ENCODE measurements around the gene STX7.

The STX7 gene

DNA sequence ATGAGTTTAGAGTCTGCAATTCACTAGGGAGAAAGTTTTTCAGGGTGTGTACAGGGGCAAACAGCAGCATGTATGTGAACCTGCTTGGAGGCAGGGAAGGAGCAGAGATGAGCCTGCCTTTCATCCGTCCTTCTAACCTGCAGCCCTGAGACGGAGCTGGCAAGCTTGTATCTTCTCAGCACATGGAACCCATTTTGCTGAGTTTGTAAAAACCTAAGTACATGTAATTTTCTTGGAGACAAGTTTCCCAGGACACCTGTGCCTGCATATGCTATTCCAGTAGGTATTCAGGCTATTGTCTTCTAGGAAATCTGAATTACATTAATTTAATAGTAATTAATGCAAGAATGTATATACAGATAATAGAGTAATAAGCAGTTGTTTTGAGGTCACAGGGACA lies 82.8 kb downstream of the STX7 start:
- no peaks in the 10 kb centered on the region for H3K36me3 ChIP-seq
- H3K27me3 ChIP-seq, result peaks cover 7% of the 10 kb centered on the region
- H3K9me3 ChIP-seq, result no peaks in the 10 kb centered on the region
- no peak overlapping the region for H3K27ac ChIP-seq
- H3K4me3 ChIP-seq (ENCODE audit: low read depth in 1 of 2, low read length in 1 of 2), result no peak overlapping the region
- H3K4me1 ChIP-seq (ENCODE audit: control insufficient read depth in 1 of 2, insufficient read depth in 1 of 2, low read depth in 1 of 2, low read length in 1 of 2), result no peaks in the 10 kb centered on the region
- TF ChIP-seq, protein P1, sequence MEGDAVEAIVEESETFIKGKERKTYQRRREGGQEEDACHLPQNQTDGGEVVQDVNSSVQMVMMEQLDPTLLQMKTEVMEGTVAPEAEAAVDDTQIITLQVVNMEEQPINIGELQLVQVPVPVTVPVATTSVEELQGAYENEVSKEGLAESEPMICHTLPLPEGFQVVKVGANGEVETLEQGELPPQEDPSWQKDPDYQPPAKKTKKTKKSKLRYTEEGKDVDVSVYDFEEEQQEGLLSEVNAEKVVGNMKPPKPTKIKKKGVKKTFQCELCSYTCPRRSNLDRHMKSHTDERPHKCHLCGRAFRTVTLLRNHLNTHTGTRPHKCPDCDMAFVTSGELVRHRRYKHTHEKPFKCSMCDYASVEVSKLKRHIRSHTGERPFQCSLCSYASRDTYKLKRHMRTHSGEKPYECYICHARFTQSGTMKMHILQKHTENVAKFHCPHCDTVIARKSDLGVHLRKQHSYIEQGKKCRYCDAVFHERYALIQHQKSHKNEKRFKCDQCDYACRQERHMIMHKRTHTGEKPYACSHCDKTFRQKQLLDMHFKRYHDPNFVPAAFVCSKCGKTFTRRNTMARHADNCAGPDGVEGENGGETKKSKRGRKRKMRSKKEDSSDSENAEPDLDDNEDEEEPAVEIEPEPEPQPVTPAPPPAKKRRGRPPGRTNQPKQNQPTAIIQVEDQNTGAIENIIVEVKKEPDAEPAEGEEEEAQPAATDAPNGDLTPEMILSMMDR (IDR thresholded peaks at IDR 0.05), result no peak

DNA sequence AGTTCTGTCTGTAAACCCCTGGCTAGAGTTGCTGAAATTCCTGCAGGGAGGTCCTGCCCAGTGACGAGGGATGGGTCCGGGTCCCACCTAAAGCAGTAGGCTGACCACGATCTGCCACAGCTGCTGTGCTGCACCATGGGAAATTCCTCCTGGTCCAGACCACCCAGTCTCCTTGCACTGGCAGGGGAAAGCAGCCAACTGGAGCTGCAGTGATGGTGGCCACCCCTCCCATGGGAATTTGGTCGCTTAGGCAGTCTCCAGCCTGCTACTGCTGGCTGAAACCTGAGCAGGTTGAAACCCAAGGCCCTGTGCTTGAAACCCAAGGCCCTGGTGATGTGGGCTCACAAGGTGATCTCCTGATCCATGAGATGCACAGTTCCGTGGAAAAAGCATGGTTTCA lies 87.7 kb downstream of the STX7 start:
- H3K4me1 ChIP-seq (ENCODE audit: control insufficient read depth in 1 of 2, insufficient read depth in 1 of 2, low read depth in 1 of 2, low read length in 1 of 2), result no peaks in the 10 kb centered on the region
- H3K27ac ChIP-seq, result no peak overlapping the region
- H3K36me3 ChIP-seq, result no peaks in the 10 kb centered on the region
- TF ChIP-seq, protein P1 (IDR thresholded peaks at IDR 0.05), result no peak
- no peaks in the 10 kb centered on the region for H3K27me3 ChIP-seq
- H3K4me3 ChIP-seq (ENCODE audit: low read depth in 1 of 2, low read length in 1 of 2), result no peak overlapping the region
- H3K9me3 ChIP-seq, result no peaks in the 10 kb centered on the region

DNA sequence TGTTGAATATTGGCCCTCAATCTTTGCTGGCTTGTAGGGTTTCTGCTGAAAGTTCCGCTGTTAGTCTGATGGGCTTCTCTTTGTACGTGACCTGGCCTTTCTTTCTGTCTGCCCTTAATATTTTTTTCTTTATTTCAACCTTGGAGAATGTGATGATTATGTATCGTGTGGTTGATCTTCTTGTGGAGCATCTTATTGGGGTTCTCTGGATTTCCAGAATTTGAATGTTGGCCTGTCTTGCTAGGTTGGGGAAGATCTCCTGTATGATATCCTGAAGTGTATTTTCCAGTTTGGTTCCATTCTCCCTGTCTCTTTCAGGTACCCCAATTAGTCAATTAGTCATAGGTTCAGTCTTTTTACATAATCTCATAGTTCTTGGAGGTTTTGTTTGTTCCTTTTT lies 89.1 kb downstream of the STX7 start:
- H3K27me3 ChIP-seq, result no peaks in the 10 kb centered on the region
- no peaks in the 10 kb centered on the region for H3K36me3 ChIP-seq
- H3K4me3 ChIP-seq (ENCODE audit: low read depth in 1 of 2, low read length in 1 of 2), result no peak overlapping the region
- TF ChIP-seq, protein P1 (IDR thresholded peaks at IDR 0.05), result no peak
- no peak overlapping the region for H3K27ac ChIP-seq
- H3K4me1 ChIP-seq (ENCODE audit: control insufficient read depth in 1 of 2, insufficient read depth in 1 of 2, low read depth in 1 of 2, low read length in 1 of 2), result no peaks in the 10 kb centered on the region
- H3K9me3 ChIP-seq, result no peaks in the 10 kb centered on the region

DNA sequence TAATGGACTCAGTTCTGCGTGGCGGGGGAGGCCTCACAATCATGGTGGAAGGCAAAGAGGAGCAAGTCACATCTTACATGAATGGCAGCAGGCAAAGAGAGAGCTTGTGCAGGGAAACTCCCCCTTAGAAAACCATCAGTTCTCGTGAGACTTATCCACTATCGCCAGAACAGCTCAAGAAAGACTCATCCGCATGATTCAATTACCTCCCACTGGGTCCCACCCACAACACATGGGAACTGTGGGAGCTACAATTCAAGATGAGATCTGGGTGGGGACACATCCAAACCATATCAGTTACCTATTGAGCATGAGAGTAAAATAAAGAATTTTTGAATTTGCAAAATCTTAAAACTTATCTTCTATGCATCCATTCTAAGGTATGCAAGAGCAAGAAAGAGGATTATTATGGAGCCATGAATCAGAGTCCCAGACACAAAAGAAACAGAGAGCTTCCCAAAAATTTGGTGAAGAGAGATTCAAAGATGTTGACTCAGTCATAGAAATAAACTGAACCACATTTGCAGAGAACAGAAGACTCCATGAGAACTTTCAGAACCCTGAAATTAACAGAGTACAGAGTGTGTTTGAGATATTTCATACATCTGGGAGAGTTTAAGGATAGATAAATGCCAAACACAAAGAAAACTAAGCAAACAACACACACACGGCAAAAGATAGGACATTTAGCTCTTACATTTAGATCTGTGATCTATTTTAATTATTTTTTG lies 94.5 kb downstream of the STX7 start:
- Histone ChIP-seq H3K9me3 (no peaks in the 10 kb centered on the region), H3K4me3 (ENCODE audit: low read depth in 1 of 2, low read length in 1 of 2) (no peak overlapping the region), H3K27me3 (no peaks in the 10 kb centered on the region), H3K27ac (no peak overlapping the region), H3K4me1 (ENCODE audit: control insufficient read depth in 1 of 2, insufficient read depth in 1 of 2, low read depth in 1 of 2, low read length in 1 of 2) (no peaks in the 10 kb centered on the region), H3K36me3 (no peaks in the 10 kb centered on the region)
- TF ChIP-seq, protein P1 (IDR thresholded peaks at IDR 0.05), result no peak

DNA sequence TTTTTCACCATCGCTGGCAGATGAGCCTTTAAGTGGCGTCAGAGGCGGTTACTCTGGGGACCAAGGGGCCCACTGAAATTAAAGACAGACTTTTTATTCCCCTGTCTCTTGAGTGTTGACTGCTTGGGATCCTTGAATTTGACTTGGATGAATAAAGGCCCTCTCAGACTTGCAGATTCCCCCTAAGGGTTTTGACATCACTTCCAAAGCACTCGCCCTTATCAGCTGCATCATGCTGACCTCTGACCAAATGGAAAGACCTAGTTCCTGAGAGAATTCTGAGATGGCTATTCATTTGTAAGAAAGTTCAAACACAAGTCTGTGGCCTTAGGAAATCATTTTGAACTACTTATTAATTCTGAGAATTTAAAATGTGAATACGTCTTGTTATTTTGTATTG lies 98.2 kb downstream of the STX7 start:
- TF ChIP-seq, protein P1 (IDR thresholded peaks at IDR 0.05), result no peak
- H3K36me3 ChIP-seq, result no peaks in the 10 kb centered on the region
- no peak overlapping the region for H3K4me3 ChIP-seq (ENCODE audit: low read depth in 1 of 2, low read length in 1 of 2)
- H3K27ac ChIP-seq, result no peak overlapping the region
- no peaks in the 10 kb centered on the region for H3K27me3 ChIP-seq
- H3K9me3 ChIP-seq, result no peaks in the 10 kb centered on the region
- H3K4me1 ChIP-seq (ENCODE audit: control insufficient read depth in 1 of 2, insufficient read depth in 1 of 2, low read depth in 1 of 2, low read length in 1 of 2), result no peaks in the 10 kb centered on the region
